MM.1S (cell line): ENCODE data around the gene TRIP6.

Experiments used
- DNase-seq: peaks from one replicate; pipeline ENCODE4 v3.0.0-alpha.2; 2015
- H2AFZ ChIP-seq: fragments of 300-600 bp; sonication (generic); 2 replicates; pipeline ENCODE4 v1.6.0; 2016; ENCODE audit warnings: antibody characterized with exemption, low read length
- H3F3A ChIP-seq: fragments of 300-600 bp; sonication (generic); 2 replicates; pipeline ENCODE4 v1.6.1; 2016; ENCODE audit warnings: mild to moderate bottlenecking, antibody characterized with exemption, low read length, moderate library complexity, mixed read lengths; ENCODE audit not compliant: insufficient read depth
- H3K27ac ChIP-seq: fragments of 300-600 bp; sonication (generic); 2 replicates; pipeline ENCODE4 v1.5.1; 2016; ENCODE audit warnings: mild to moderate bottlenecking, low read length
- H3K27me3 ChIP-seq: fragments of 300-600 bp; sonication (generic); replicated peaks from 2 replicates; pipeline ENCODE4 v1.6.0; 2016; ENCODE audit warnings: low read length; ENCODE audit not compliant: insufficient read depth
- H3K36me3 ChIP-seq: fragments of 300-600 bp; sonication (generic); replicated peaks from 2 replicates; pipeline ENCODE4 v1.6.1; 2016; ENCODE audit warnings: mild to moderate bottlenecking, low read length, mixed read lengths; ENCODE audit not compliant: insufficient read depth
- H3K4me1 ChIP-seq: fragments of 300-600 bp; sonication (generic); 2 replicates; pipeline ENCODE4 v1.6.1; 2016; ENCODE audit warnings: low read length, mixed read lengths
- H3K4me2 ChIP-seq: fragments of 300-600 bp; sonication (generic); 2 replicates; pipeline ENCODE4 v1.6.0; 2016; ENCODE audit warnings: low read depth, low read length
- H3K4me3 ChIP-seq: fragments of 300-600 bp; sonication (generic); 2 replicates; pipeline ENCODE4 v1.5.1; 2016; ENCODE audit warnings: low read length, mixed read lengths
- H3K79me2 ChIP-seq: fragments of 300-600 bp; sonication (generic); 2 replicates; pipeline ENCODE4 v1.6.1; 2016; ENCODE audit warnings: mixed run types, low read length, mixed read lengths
- H3K9ac ChIP-seq: fragments of 300-600 bp; sonication (generic); 2 replicates; pipeline ENCODE4 v1.6.1; 2016; ENCODE audit warnings: low read length, mixed read lengths
- H3K9me2 ChIP-seq: fragments of 300-600 bp; sonication (generic); replicated peaks from 2 replicates; pipeline ENCODE4 v1.6.1; 2016; ENCODE audit warnings: mild to moderate bottlenecking, low read length, mixed read lengths; ENCODE audit not compliant: insufficient read depth
- H3K9me3 ChIP-seq: fragments of 300-600 bp; sonication (generic); replicated peaks from 2 replicates; pipeline ENCODE4 v1.6.1; 2016; ENCODE audit warnings: mild to moderate bottlenecking, low read length, mixed read lengths; ENCODE audit not compliant: insufficient read depth
- H4K20me1 ChIP-seq: fragments of 300-600 bp; sonication (generic); 2 replicates; pipeline ENCODE4 v1.6.1; 2016; ENCODE audit warnings: mild to moderate bottlenecking, low read length, moderate library complexity, mixed read lengths; ENCODE audit not compliant: insufficient read depth
- CTCF ChIP-seq: fragments of 300-600 bp; sonication (generic); IDR thresholded peaks from 2 replicates; pipeline ENCODE4 v1.5.1; 2016; ENCODE audit warnings: antibody characterized with exemption, low read length, mixed read lengths
- EZH2 ChIP-seq: fragments of 300-600 bp; sonication (generic); optimal IDR thresholded peaks from 2 replicates; pipeline ENCODE3; 2017; ENCODE audit warnings: low read depth, mild to moderate bottlenecking, antibody characterized with exemption, low read length, mixed read lengths
- EZH2phosphoT487 ChIP-seq: fragments of 300-600 bp; sonication (generic); IDR thresholded peaks from 2 replicates; pipeline ENCODE4 v1.6.1; 2018; ENCODE audit warnings: antibody characterized with exemption, low read length

Gene TRIP6

GRCh38 chr7:100890653-100891567 lies 23.7 kb downstream of the TRIP6 start:
- peaks cover 57% of the 10 kb centered on the region for H3K27me3 ChIP-seq
- peaks cover 9% of the 10 kb centered on the region for H3K79me2 ChIP-seq
- peaks cover 25% of the 10 kb centered on the region for H3K36me3 ChIP-seq
- no peaks in the 10 kb centered on the region for H4K20me1 ChIP-seq
- no peak overlapping the region for H3K4me3 ChIP-seq
- H3K27ac ChIP-seq = no peak overlapping the region
- DNase-seq = no peak
- peak overlapping the region; percentile 98 for H3K4me2 ChIP-seq
- no peaks in the 10 kb centered on the region for H3K9me2 ChIP-seq
- no peak for TF ChIP-seq CTCF
- no peak for TF ChIP-seq EZH2phosphoT487
- no peak for TF ChIP-seq EZH2
- peaks cover 12% of the 10 kb centered on the region; the same call in 1 of the 2 replicates for H3F3A ChIP-seq
- peak overlapping the region; percentile 75; the same call in 1 of the 2 replicates for H2AFZ ChIP-seq
- no peak overlapping the region for H3K9ac ChIP-seq
- H3K9me3 ChIP-seq = no peaks in the 10 kb centered on the region
- peaks cover 10% of the 10 kb centered on the region for H3K4me1 ChIP-seq

- no peaks in the 10 kb centered on the region for H3K9me2 ChIP-seq
- H3K4me3 ChIP-seq = no peak overlapping the region
- no peaks in the 10 kb centered on the region for H3K9me3 ChIP-seq
- H3K27ac ChIP-seq = no peak overlapping the region
- no peak overlapping the region for H2AFZ ChIP-seq
- no peaks in the 10 kb centered on the region for H4K20me1 ChIP-seq
- H3K9ac ChIP-seq = no peak overlapping the region
- TF ChIP-seq EZH2 (no peak), CTCF (no peak), EZH2phosphoT487 (no peak)
- H3F3A ChIP-seq = peaks cover 8% of the 10 kb centered on the region; the same call in 1 of the 2 replicates
- peaks cover 9% of the 10 kb centered on the region for H3K79me2 ChIP-seq
- no peak for DNase-seq
- no peak overlapping the region for H3K4me2 ChIP-seq
- peaks cover 10% of the 10 kb centered on the region for H3K4me1 ChIP-seq
- H3K36me3 ChIP-seq = peaks cover 17% of the 10 kb centered on the region
- H3K27me3 ChIP-seq = peaks cover 65% of the 10 kb centered on the region
Observed at GRCh38 chr7:100891568-100892247, 24.5 kb downstream of the TRIP6 start.

GRCh38 chr7:100892364-100893317 lies 25.5 kb downstream of the TRIP6 start:
- H3K27ac ChIP-seq = no peak overlapping the region
- H3K36me3 ChIP-seq = peaks cover 9% of the 10 kb centered on the region; the same call in 1 of the 2 replicates
- no peak for DNase-seq
- no peaks in the 10 kb centered on the region for H3K9me2 ChIP-seq
- H3K4me1 ChIP-seq = peaks cover 10% of the 10 kb centered on the region
- TF ChIP-seq EZH2phosphoT487 (no peak), EZH2 (no peak), CTCF (no peak)
- H3K27me3 ChIP-seq = peaks cover 70% of the 10 kb centered on the region
- H3K79me2 ChIP-seq = peaks cover 9% of the 10 kb centered on the region
- no peak overlapping the region for H3K4me2 ChIP-seq
- no peaks in the 10 kb centered on the region for H3K9me3 ChIP-seq
- H3K9ac ChIP-seq = no peak overlapping the region
- no peak overlapping the region for H3K4me3 ChIP-seq
- H4K20me1 ChIP-seq = no peaks in the 10 kb centered on the region
- H2AFZ ChIP-seq = no peak overlapping the region
- no peaks in the 10 kb centered on the region for H3F3A ChIP-seq
